Measurements from ENCODE around the gene ETFA.
A peak's percentile ranks its signal among the peaks of the same experiment; 100 is the strongest.

Gene ETFA

GRCh38 chr15:76209942-76210341 is 101.3 kb downstream of the ETFA start:
- DNase-seq = peak; percentile 30

- no peak for DNase-seq
These were observed 101.7 kb downstream of the ETFA start for GRCh38 chr15:76209523-76209922.

GRCh38 chr15:76208786-76209424 is 102.4 kb downstream of the ETFA start:
- no peak for DNase-seq

GRCh38 chr15:76208084-76208785 is 103.0 kb downstream of the ETFA start:
- DNase-seq = no peak

GRCh38 chr15:76206325-76206976 is 104.8 kb downstream of the ETFA start:
- DNase-seq = peak; percentile 66

GRCh38 chr15:76204916-76205460 is 106.3 kb downstream of the ETFA start:
- DNase-seq = no peak

GRCh38 chr15:76204109-76204845 is 107.0 kb downstream of the ETFA start:
- DNase-seq = no peak

- DNase-seq = no peak
These were observed 107.7 kb downstream of the ETFA start for GRCh38 chr15:76203346-76204108.

GRCh38 chr15:76201536-76202255 is 109.6 kb downstream of the ETFA start:
- DNase-seq = no peak

GRCh38 chr15:76200641-76201105 is 110.6 kb downstream of the ETFA start:
- no peak for DNase-seq

GRCh38 chr15:76200083-76200465 is 111.2 kb downstream of the ETFA start:
- DNase-seq = no peak

GRCh38 chr15:76199106-76200082 is 111.9 kb downstream of the ETFA start:
- DNase-seq = no peak

GRCh38 chr15:76198456-76199105 is 112.7 kb downstream of the ETFA start:
- DNase-seq = no peak

- DNase-seq = peak; percentile 17
These were observed 113.4 kb downstream of the ETFA start for GRCh38 chr15:76197703-76198455.

GRCh38 chr15:76196269-76197231 is 114.7 kb downstream of the ETFA start:
- peak; percentile 71 for DNase-seq

GRCh38 chr15:76195506-76196268 is 115.6 kb downstream of the ETFA start:
- no peak for DNase-seq

- no peak for DNase-seq
These were observed 117.3 kb downstream of the ETFA start for GRCh38 chr15:76193934-76194333.
